ENCODE results near the gene CCDC15.
"Not testable (repeated sequence)": the region's sequence is repeated elsewhere in the genome, so short reads cannot be mapped to it uniquely, and the experiment has no call there.

Gene CCDC15

GRCh38 chr11:124951341-124951740, 2.7 kb upstream of the CCDC15 start:
- DNase-seq (ENCODE audit: low read depth) = no peak
- no peak for TF ChIP-seq CTCF (conservative IDR thresholded peaks at IDR 0.05; ENCODE audit: low read length)
- H3K4me3 ChIP-seq (ENCODE audit: low read length) = no peak overlapping the region

GRCh38 chr11:124954590-124954955, 571 bp downstream of the CCDC15 start:
- H3K4me3 ChIP-seq (ENCODE audit: low read length) = peak overlapping the region; percentile 83
- TF ChIP-seq CTCF (conservative IDR thresholded peaks at IDR 0.05; ENCODE audit: low read length) = no peak
- DNase-seq (ENCODE audit: low read depth) = no peak

GRCh38 chr11:124955035-124955434, 1.0 kb downstream of the CCDC15 start:
- H3K4me3 ChIP-seq (ENCODE audit: low read length) = no peak overlapping the region
- TF ChIP-seq CTCF (conservative IDR thresholded peaks at IDR 0.05; ENCODE audit: low read length) = no peak
- DNase-seq (ENCODE audit: low read depth) = no peak

GRCh38 chr11:124961972-124962609, 8.1 kb downstream of the CCDC15 start:
- H3K4me3 ChIP-seq (ENCODE audit: low read length) = no peak overlapping the region
- DNase-seq (ENCODE audit: low read depth) = peak; percentile 81
- peak; percentile 94 for TF ChIP-seq CTCF (conservative IDR thresholded peaks at IDR 0.05; ENCODE audit: low read length)

GRCh38 chr11:124968197-124968596, 14.2 kb downstream of the CCDC15 start:
- not testable (repeated sequence) for H3K4me3 ChIP-seq (ENCODE audit: low read length); DNase-seq (ENCODE audit: low read depth)

GRCh38 chr11:124970925-124971324, 16.9 kb downstream of the CCDC15 start:
- DNase-seq (ENCODE audit: low read depth) = peak; percentile 26
- no peak overlapping the region for H3K4me3 ChIP-seq (ENCODE audit: low read length)
- TF ChIP-seq CTCF (conservative IDR thresholded peaks at IDR 0.05; ENCODE audit: low read length) = peak; percentile 12; the same call in 1 of the 2 replicates

- TF ChIP-seq CTCF (conservative IDR thresholded peaks at IDR 0.05; ENCODE audit: low read length) = no peak
- H3K4me3 ChIP-seq (ENCODE audit: low read length) = no peak overlapping the region
- no peak for DNase-seq (ENCODE audit: low read depth)
Observed at GRCh38 chr11:124971810-124972209, 17.8 kb downstream of the CCDC15 start.

- TF ChIP-seq CTCF (conservative IDR thresholded peaks at IDR 0.05; ENCODE audit: low read length) = no peak
- no peak overlapping the region for H3K4me3 ChIP-seq (ENCODE audit: low read length)
- no peak for DNase-seq (ENCODE audit: low read depth)
Observed at GRCh38 chr11:124976531-124976930, 22.5 kb downstream of the CCDC15 start.

Measured in AG10803 (cell line).